NCI-H446 (cell line): ENCODE results near the gene IL7R.

Source experiments
- DNase-seq, 2 experiments: peaks; one replicate each; lab custom pipeline; 2025; lab: John Stamatoyannopoulos, UW

IL7R gene

DNA sequence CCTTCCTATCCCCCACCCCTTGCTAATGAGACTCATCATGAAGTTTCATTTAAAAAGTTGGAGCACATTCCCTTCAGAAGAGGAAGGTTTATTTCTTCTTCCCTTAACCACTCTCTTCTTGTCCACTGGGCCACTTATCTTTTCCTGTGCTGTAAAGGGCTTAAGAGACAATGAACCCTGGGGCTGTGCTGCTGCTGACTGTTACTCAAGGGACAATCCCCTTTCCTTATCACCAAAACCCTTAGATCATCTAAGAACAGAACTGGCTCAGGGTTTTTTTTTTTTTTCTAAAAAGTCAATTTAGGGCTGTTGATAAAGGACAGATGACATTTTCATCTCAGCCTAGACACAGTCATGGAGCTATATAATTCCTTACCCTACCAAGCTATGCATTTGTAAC, 52.1 kb downstream of the IL7R start:
- DNase-seq, result no peak

DNA sequence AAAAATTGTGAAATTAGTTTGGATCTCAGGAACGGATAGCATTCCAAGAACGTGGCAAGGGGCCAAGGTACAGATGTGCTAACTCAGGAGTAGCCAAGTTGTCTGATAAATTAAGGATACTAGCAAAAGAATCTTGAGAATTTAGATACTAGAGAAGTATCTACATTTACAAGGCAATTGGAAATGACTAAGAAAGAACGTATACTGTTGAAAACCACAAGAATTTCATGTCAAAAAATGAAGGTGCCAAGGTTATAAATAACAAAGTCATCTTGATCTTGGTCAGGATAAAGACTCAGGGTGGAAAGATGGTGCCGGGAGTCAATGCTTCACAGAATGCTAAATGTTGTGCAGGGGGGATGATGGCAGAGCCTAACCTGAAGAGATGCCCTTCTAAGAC, 62.5 kb downstream of the IL7R start:
- no peak for DNase-seq

DNA sequence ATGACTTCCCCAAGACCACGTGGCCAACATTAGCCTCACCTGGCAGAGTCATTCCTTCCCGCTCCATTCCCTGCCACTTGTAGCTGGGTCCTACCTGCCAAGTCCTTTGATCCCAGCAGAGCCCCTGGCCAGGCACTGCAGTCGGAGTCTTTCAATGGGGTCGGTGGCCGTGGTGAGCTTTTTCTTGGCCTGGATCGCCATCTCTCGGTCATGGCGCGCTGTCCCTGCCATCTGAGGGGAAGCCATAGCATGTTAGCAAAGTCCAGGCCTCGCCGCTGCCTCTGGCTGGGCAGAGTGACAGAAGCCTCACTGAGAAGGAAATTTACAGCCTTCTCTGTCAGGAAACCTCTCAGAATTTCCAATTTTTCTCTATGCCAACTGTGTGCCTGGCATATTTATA, 64.2 kb downstream of the IL7R start:
- peak in 1 of 2 experiments; percentile 22 for DNase-seq

DNA sequence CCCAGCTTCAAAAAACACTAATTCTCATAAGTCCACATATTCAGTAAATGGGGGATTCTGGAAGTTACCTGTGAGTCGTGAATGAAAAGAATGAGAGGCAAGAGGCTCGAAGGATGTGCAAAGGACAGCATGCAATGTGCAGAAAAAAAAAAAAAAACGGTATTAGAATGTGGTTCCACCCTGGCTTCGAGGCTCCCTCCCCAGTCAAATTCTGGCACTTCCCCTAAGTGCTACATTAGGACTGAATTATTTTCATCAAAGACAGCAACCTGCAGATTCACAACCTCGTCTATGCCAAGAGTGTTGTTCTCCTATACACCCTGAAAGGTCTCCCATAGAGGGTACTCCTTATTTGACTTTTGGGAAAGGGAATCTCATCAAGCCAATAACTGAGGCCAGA, 65.2 kb downstream of the IL7R start:
- no peak for DNase-seq

DNA sequence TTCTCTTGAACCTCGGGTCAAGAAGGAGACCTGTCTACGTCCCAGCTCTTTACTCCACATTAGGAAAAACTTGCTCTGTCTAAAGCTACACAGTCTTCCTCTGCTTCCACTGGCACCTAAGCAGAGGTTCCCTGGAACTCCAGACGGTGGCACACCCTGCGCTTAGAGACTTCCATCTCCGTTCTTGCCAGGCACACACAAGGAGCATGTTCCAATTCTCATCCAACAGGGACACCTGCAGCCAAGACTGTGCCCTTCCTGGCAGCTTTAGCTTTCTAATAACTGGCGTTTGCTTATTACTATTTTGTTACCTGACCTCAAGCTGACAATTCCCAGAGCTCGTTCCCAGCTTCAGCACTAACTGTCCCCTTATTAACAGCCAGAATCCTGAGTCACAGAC, 65.8 kb downstream of the IL7R start:
- no peak for DNase-seq

GRCh38 chr5:35924122-35924949, 67.6 kb downstream of the IL7R start:
- DNase-seq, result no peak

DNA sequence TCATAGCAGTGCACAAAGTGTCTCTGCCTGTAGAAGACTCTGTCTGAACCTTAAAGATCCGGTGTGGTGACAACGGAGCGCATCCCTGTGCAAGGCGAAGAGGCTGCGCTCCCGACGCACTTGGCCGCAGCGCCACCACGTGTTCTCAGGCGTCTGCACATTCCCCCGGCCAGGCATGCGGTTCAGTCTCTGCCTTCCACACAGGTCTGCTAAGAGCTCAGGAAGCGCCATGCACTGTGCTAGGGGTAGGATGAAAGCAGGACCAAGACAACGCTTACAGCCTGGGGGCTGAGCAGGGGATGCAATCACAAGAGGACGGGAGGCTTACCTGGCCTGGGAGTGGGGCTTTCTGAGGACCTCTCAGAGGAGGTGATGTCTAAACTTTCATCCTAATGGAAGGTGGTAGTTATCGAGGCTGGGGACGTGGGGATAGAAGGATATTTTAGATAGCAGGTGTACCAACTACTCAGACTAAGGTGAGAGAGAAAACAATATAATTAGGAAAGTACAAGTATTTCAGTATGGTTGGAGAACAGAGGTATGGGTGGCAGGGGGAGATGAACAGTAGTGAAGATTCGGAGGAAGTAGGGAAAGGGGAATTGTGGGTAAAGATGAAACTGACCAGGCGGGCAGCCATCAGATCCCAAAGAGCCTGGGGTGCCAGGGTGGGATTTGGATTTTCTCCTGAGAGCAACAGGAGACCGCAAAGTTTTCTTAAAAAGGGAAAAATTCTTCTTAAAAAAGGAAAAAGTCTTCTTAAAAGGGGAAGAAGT, 68.4 kb downstream of the IL7R start:
- DNase-seq, result peak in 1 of 2 experiments; percentile 77

GRCh38 chr5:35926389-35927051, 69.8 kb downstream of the IL7R start:
- peak; percentile 62 to 83 for DNase-seq
